ENCODE data around the gene IMMT. TPM values are rescaled to one million over a fixed set of nuclear protein-coding genes. Genes with fewer than 3 reads are reported as not detected.

The IMMT gene
- total and polyA plus RNA-seq, 2 of the 8 experiments (the other 6 are each of a cell fraction or from before 2014, with no cell fraction given), result 37.7 to 103 TPM

- ChIA-PET CTCF (ENCODE audit: partially characterized antibody) (interaction anchor here (1.5 to 1.8 kb wide), 2 partner anchors 56 to 306 kb away, joined by 3 to 5 read pairs; no protein-coding TSS in a partner anchor), POLR2A (ENCODE audit: partially characterized antibody) (interaction anchor here (0.8 to 3.5 kb wide), 9 partner anchors 8 to 44 kb away, joined by 3 to 24 read pairs (median 4); partner anchors contain the start of genes POLR1A and PTCD3)
- H4K91ac ChIP-seq (replicated peaks; ENCODE audit: insufficient read length, low read length), result no peak overlapping the region
- no peak overlapping the region for H3K27ac ChIP-seq (ENCODE audit: low read depth, low read length)
- H4K20me1 ChIP-seq (replicated peaks in 1 of 2; ENCODE audit: control insufficient read depth in 1 of 2, insufficient read depth in 2 of 2, low read length in 2 of 2), result peaks cover 0 to 6% of the 10 kb centered on the region in 2 experiments
- no peak overlapping the region for H3K56ac ChIP-seq (replicated peaks; ENCODE audit: insufficient read length, low read depth, low read length)
- H3K27me3 ChIP-seq (replicated peaks in 1 of 4; ENCODE audit: control insufficient read depth in 3 of 4, extremely low read depth in 1 of 4, insufficient read depth in 3 of 4, low read length in 3 of 4), result no peaks in the 10 kb centered on the region
- no peak overlapping the region for H3K23ac ChIP-seq (ENCODE audit: insufficient read length)
- FAIRE-seq, result no peak
- H2BK15ac ChIP-seq (ENCODE audit: low read length), result no peak overlapping the region
- H3K9ac ChIP-seq (replicated peaks in 1 of 4; ENCODE audit: extremely low read depth in 1 of 4, low read depth in 3 of 4, low read length in 3 of 4), result no peak overlapping the region
- no peak overlapping the region for H4K5ac ChIP-seq (ENCODE audit: insufficient read length, low read depth, low read length)
- no peak overlapping the region for H2AK5ac ChIP-seq (ENCODE audit: low read depth, low read length)
- peaks cover 16 to 73% (median 41%) of the 10 kb centered on the region in 4 experiments for H3K36me3 ChIP-seq (ENCODE audit: control insufficient read depth in 2 of 4, insufficient read depth in 4 of 4, low read length in 3 of 4)
- H3K4ac ChIP-seq (replicated peaks; ENCODE audit: insufficient read length, low read depth, low read length), result no peak overlapping the region
- no peak for DNase-seq (ENCODE audit: low read depth in 1 of 2, low spot score in 2 of 2)
- no peak overlapping the region for H3K4me3 ChIP-seq (ENCODE audit: extremely low read depth in 1 of 4, insufficient read depth in 2 of 4, low read depth in 3 of 4, low read length in 4 of 4)
- H2BK5ac ChIP-seq (ENCODE audit: low read depth, low read length), result no peak overlapping the region
- 87% methylated on average over 14 of the region's 14 CpGs; no CpG with 5 or more reads in 1 of the 2 experiments for WGBS, 2 experiments (ENCODE audit: extremely low coverage in 1 of 2, insufficient coverage in 1 of 2, insufficient read length in 1 of 2, insufficient replicate concordance in 2 of 2, low coverage in 1 of 2, low lambda C conversion rate in 2 of 2, missing lambda C conversion rate in 1 of 2)
- H2AFZ ChIP-seq (ENCODE audit: low read length), result no peak overlapping the region
- no peak overlapping the region for H4K8ac ChIP-seq (ENCODE audit: extremely low read depth, insufficient read depth, low read length)
- no peak overlapping the region for H2BK20ac ChIP-seq (ENCODE audit: low read length)
- H2BK120ac ChIP-seq (replicated peaks; ENCODE audit: low read depth, low read length), result no peak overlapping the region
- H3K23me2 ChIP-seq (ENCODE audit: low read depth, low read length), result no peaks in the 10 kb centered on the region
- no peak overlapping the region for H3K4me2 ChIP-seq (ENCODE audit: insufficient read depth in 1 of 2, low read depth in 2 of 2, low read length in 2 of 2)
- no peak overlapping the region for H3K14ac ChIP-seq (ENCODE audit: insufficient read length)
- H3K4me1 ChIP-seq (replicated peaks in 1 of 4; ENCODE audit: control insufficient read depth in 3 of 4, insufficient read depth in 4 of 4, low read length in 3 of 4), result no peaks in the 10 kb centered on the region
- H3K9me3 ChIP-seq (ENCODE audit: insufficient read depth in 2 of 2, low read depth in 1 of 2, low read length in 1 of 2), result no peaks in the 10 kb centered on the region
- H3K79me1 ChIP-seq (ENCODE audit: low read depth, low read length), result no peaks in the 10 kb centered on the region
- no peaks in the 10 kb centered on the region for H3K79me2 ChIP-seq (ENCODE audit: control insufficient read depth in 1 of 2, insufficient read depth in 2 of 2, low read length in 2 of 2)
- TF ChIP-seq POLR2A (IDR thresholded peaks at IDR 0.05; ENCODE audit: control extremely low read depth in 1 of 2, low read depth in 2 of 2, low read length in 2 of 2) (peak; percentile 32 to 65; a peak in 2 of 3 replicates), EP300 (IDR thresholded peaks at IDR 0.05; ENCODE audit: borderline replicate concordance in 1 of 2, low read depth in 2 of 2, low read length in 2 of 2) (no peak)
- H2BK12ac ChIP-seq (ENCODE audit: low read depth, low read length), result no peak overlapping the region
- no peak overlapping the region for H3K18ac ChIP-seq (ENCODE audit: extremely low read depth, low read length)
Measured at GRCh38 chr2:86143926-86144685, 51.2 kb downstream of the IMMT start.

All from H1 (cell line).